Measurements from ENCODE around the gene ISCA2.
"Not testable (repeated sequence)": the region's sequence is repeated elsewhere in the genome, so short reads cannot be mapped to it uniquely, and the experiment has no call there.

The ISCA2 gene

GRCh38 chr14:74493343-74494261 lies at the start of gene ISCA2:
Gene ISCA2 (plus strand): TSS chr14:74493765. CDS start chr14:74493775, 10 bp downstream.
- no peaks in the 10 kb centered on the region for H3K27me3 ChIP-seq (ENCODE audit: insufficient read depth, insufficient read length)
- DNase-seq (ENCODE audit: low read depth, low spot score), result peak; percentile 95

GRCh38 chr14:74444866-74445265 lies 48.7 kb upstream of the ISCA2 start:
- H3K36me3 ChIP-seq (ENCODE audit: insufficient read depth, insufficient read length, low read length), result no peaks in the 10 kb centered on the region
- H3K27me3 ChIP-seq (ENCODE audit: insufficient read depth, insufficient read length), result no peaks in the 10 kb centered on the region
- H3K4me1 ChIP-seq (ENCODE audit: insufficient read depth, insufficient read length), result no peaks in the 10 kb centered on the region
- TF ChIP-seq YY1 (IDR thresholded peaks at IDR 0.05; ENCODE audit: insufficient read depth, insufficient read length), result no peak
- no peak for TF ChIP-seq ZNF274 (IDR thresholded peaks at IDR 0.05; ENCODE audit: low read depth, low read length)
- no peak for TF ChIP-seq SUZ12 (IDR thresholded peaks at IDR 0.05; ENCODE audit: extremely low read depth, insufficient read depth, insufficient read length)
- H3K9me3 ChIP-seq (ENCODE audit: insufficient read depth, low read length), result no peaks in the 10 kb centered on the region
- DNase-seq (ENCODE audit: low read depth, low spot score), result no peak
- H3K9ac ChIP-seq (ENCODE audit: insufficient read length, low read depth), result no peak overlapping the region
- no peak overlapping the region for H3K4me3 ChIP-seq (ENCODE audit: insufficient read length, low read depth)

More at GRCh38 chr14:74493343-74494261, at the start of gene ISCA2:
- Histone ChIP-seq H3K9ac (ENCODE audit: insufficient read length, low read depth) (peak within 1 kb of the TSS; percentile 97), H3K4me1 (ENCODE audit: insufficient read depth, insufficient read length) (peaks cover 2% of the 10 kb centered on the region), H3K36me3 (ENCODE audit: insufficient read depth, insufficient read length, low read length) (peaks cover 24% of the 10 kb centered on the region), H3K4me3 (ENCODE audit: insufficient read length, low read depth) (peak within 1 kb of the TSS; percentile 89), H3K9me3 (ENCODE audit: insufficient read depth, low read length) (no peaks in the 10 kb centered on the region)
- TF ChIP-seq SUZ12 (IDR thresholded peaks at IDR 0.05; ENCODE audit: extremely low read depth, insufficient read depth, insufficient read length) (no peak), ZNF274 (IDR thresholded peaks at IDR 0.05; ENCODE audit: low read depth, low read length) (no peak), YY1 (IDR thresholded peaks at IDR 0.05; ENCODE audit: insufficient read depth, insufficient read length) (peak; percentile 67)

GRCh38 chr14:74454397-74454796 lies 39.2 kb upstream of the ISCA2 start:
- DNase-seq (ENCODE audit: low read depth, low spot score); H3K9ac ChIP-seq (ENCODE audit: insufficient read length, low read depth); H3K4me3 ChIP-seq (ENCODE audit: insufficient read length, low read depth); H3K4me1 ChIP-seq (ENCODE audit: insufficient read depth, insufficient read length); H3K27me3 ChIP-seq (ENCODE audit: insufficient read depth, insufficient read length); H3K36me3 ChIP-seq (ENCODE audit: insufficient read depth, insufficient read length, low read length): not testable (repeated sequence)
- peaks cover 13% of the 10 kb centered on the region for H3K9me3 ChIP-seq (ENCODE audit: insufficient read depth, low read length)

- H3K9ac ChIP-seq (ENCODE audit: insufficient read length, low read depth), result no peak overlapping the region
- H3K4me1 ChIP-seq (ENCODE audit: insufficient read depth, insufficient read length), result peaks cover 2% of the 10 kb centered on the region
- no peak for TF ChIP-seq SUZ12 (IDR thresholded peaks at IDR 0.05; ENCODE audit: extremely low read depth, insufficient read depth, insufficient read length)
- TF ChIP-seq YY1 (IDR thresholded peaks at IDR 0.05; ENCODE audit: insufficient read depth, insufficient read length), result no peak
- TF ChIP-seq ZNF274 (IDR thresholded peaks at IDR 0.05; ENCODE audit: low read depth, low read length), result no peak
- no peak overlapping the region for H3K4me3 ChIP-seq (ENCODE audit: insufficient read length, low read depth)
- DNase-seq (ENCODE audit: low read depth, low spot score), result no peak
- no peaks in the 10 kb centered on the region for H3K27me3 ChIP-seq (ENCODE audit: insufficient read depth, insufficient read length)
- no peaks in the 10 kb centered on the region for H3K36me3 ChIP-seq (ENCODE audit: insufficient read depth, insufficient read length, low read length)
- H3K9me3 ChIP-seq (ENCODE audit: insufficient read depth, low read length), result peaks cover 13% of the 10 kb centered on the region
Observed at GRCh38 chr14:74456684-74457564, 36.6 kb upstream of the ISCA2 start.

GRCh38 chr14:74457565-74457895 lies 36.0 kb upstream of the ISCA2 start:
- Histone ChIP-seq H3K4me1 (ENCODE audit: insufficient read depth, insufficient read length) (peaks cover 2% of the 10 kb centered on the region), H3K9me3 (ENCODE audit: insufficient read depth, low read length) (peaks cover 13% of the 10 kb centered on the region), H3K36me3 (ENCODE audit: insufficient read depth, insufficient read length, low read length) (no peaks in the 10 kb centered on the region), H3K27me3 (ENCODE audit: insufficient read depth, insufficient read length) (no peaks in the 10 kb centered on the region), H3K4me3 (ENCODE audit: insufficient read length, low read depth) (no peak overlapping the region), H3K9ac (ENCODE audit: insufficient read length, low read depth) (no peak overlapping the region)
- no peak for TF ChIP-seq SUZ12 (IDR thresholded peaks at IDR 0.05; ENCODE audit: extremely low read depth, insufficient read depth, insufficient read length)
- TF ChIP-seq ZNF274 (IDR thresholded peaks at IDR 0.05; ENCODE audit: low read depth, low read length), result no peak
- TF ChIP-seq YY1 (IDR thresholded peaks at IDR 0.05; ENCODE audit: insufficient read depth, insufficient read length), result no peak
- DNase-seq (ENCODE audit: low read depth, low spot score), result no peak

GRCh38 chr14:74459289-74459946 lies 34.1 kb upstream of the ISCA2 start:
- Histone ChIP-seq H3K4me1 (ENCODE audit: insufficient read depth, insufficient read length) (peaks cover 2% of the 10 kb centered on the region), H3K36me3 (ENCODE audit: insufficient read depth, insufficient read length, low read length) (no peaks in the 10 kb centered on the region), H3K4me3 (ENCODE audit: insufficient read length, low read depth) (no peak overlapping the region), H3K9me3 (ENCODE audit: insufficient read depth, low read length) (peaks cover 8% of the 10 kb centered on the region), H3K9ac (ENCODE audit: insufficient read length, low read depth) (no peak overlapping the region), H3K27me3 (ENCODE audit: insufficient read depth, insufficient read length) (no peaks in the 10 kb centered on the region)
- TF ChIP-seq YY1 (IDR thresholded peaks at IDR 0.05; ENCODE audit: insufficient read depth, insufficient read length), result no peak
- no peak for TF ChIP-seq ZNF274 (IDR thresholded peaks at IDR 0.05; ENCODE audit: low read depth, low read length)
- no peak for TF ChIP-seq SUZ12 (IDR thresholded peaks at IDR 0.05; ENCODE audit: extremely low read depth, insufficient read depth, insufficient read length)
- DNase-seq (ENCODE audit: low read depth, low spot score), result no peak

All from NT2/D1 (cell line).